ENCODE measurements around the gene PLTP.
"Not testable (repeated sequence)": the region's sequence is repeated elsewhere in the genome, so short reads cannot be mapped to it uniquely, and the experiment has no call there.

Gene PLTP

GRCh38 chr20:45874104-45874481, 37.9 kb downstream of the PLTP start:
- DNase-seq (ENCODE audit: low read depth) = not testable (repeated sequence)

GRCh38 chr20:45873409-45874103, 38.4 kb downstream of the PLTP start:
- no peak for DNase-seq (ENCODE audit: low read depth)

- no peak for DNase-seq (ENCODE audit: low read depth)
Measured at GRCh38 chr20:45872626-45873025, 39.3 kb downstream of the PLTP start.

- no peak for DNase-seq (ENCODE audit: low read depth)
Measured at GRCh38 chr20:45867819-45868176, 44.2 kb downstream of the PLTP start.

GRCh38 chr20:45867136-45867818, 44.7 kb downstream of the PLTP start:
- no peak for DNase-seq (ENCODE audit: low read depth)

GRCh38 chr20:45866454-45866853, 45.5 kb downstream of the PLTP start:
- no peak for DNase-seq (ENCODE audit: low read depth)

- no peak for DNase-seq (ENCODE audit: low read depth)
Measured at GRCh38 chr20:45863543-45864470, 48.1 kb downstream of the PLTP start.

GRCh38 chr20:45861221-45862075, 50.5 kb downstream of the PLTP start:
- no peak for DNase-seq (ENCODE audit: low read depth)

- no peak for DNase-seq (ENCODE audit: low read depth)
Measured at GRCh38 chr20:45860560-45861220, 51.3 kb downstream of the PLTP start.

- DNase-seq (ENCODE audit: low read depth) = no peak
Measured at GRCh38 chr20:45859916-45860315, 52.0 kb downstream of the PLTP start.

GRCh38 chr20:45857882-45858216, 54.1 kb downstream of the PLTP start:
- DNase-seq (ENCODE audit: low read depth) = no peak

GRCh38 chr20:45857114-45857881, 54.7 kb downstream of the PLTP start, which contains the start of the genes ACOT8 and ZSWIM3:
ACOT8 (minus strand) TSS chr20:45857392; CDS start chr20:45857315, 77 bp downstream.
ZSWIM3 (plus strand) TSS chr20:45857614; CDS start chr20:45857826, 212 bp downstream.
- peak; percentile 100 for DNase-seq (ENCODE audit: low read depth)

- no peak for DNase-seq (ENCODE audit: low read depth)
Measured at GRCh38 chr20:45853484-45853883, 58.5 kb downstream of the PLTP start.

- no peak for DNase-seq (ENCODE audit: low read depth)
Measured at GRCh38 chr20:45852326-45852725, 59.6 kb downstream of the PLTP start.

- no peak for DNase-seq (ENCODE audit: low read depth)
Measured at GRCh38 chr20:45851501-45851900, 60.5 kb downstream of the PLTP start.

- DNase-seq (ENCODE audit: low read depth) = no peak
Measured at GRCh38 chr20:45850926-45851325, 61.0 kb downstream of the PLTP start.

- no peak for DNase-seq (ENCODE audit: low read depth)
Measured at GRCh38 chr20:45850238-45850637, 61.7 kb downstream of the PLTP start.

- DNase-seq (ENCODE audit: low read depth) = no peak
Measured at GRCh38 chr20:45848969-45849582, 62.9 kb downstream of the PLTP start.

Data from non-pigmented ciliary epithelial cell (primary cell).